GM12864 (cell line): Measurements from ENCODE around the gene CDK5.

Experiments
- DNase-seq: peaks from one replicate; pipeline ENCODE4 v3.0.0-alpha.2; 2011; ENCODE audit warnings: low read depth
- H3K4me3 ChIP-seq: 2 replicates; pipeline ENCODE4 v1.5.1; 2011; ENCODE audit warnings: mild to moderate bottlenecking, low read depth, low read length, control low read depth
- TF ChIP-seq, protein P1 (sequence below): IDR thresholded peaks from 2 replicates; pipeline ENCODE4 v1.5.1; 2011; ENCODE audit warnings: low read depth, mild to moderate bottlenecking, moderate library complexity, low read length, control low read depth, inconsistent platforms; ENCODE audit errors: missing control alignments

CDK5 gene

DNA sequence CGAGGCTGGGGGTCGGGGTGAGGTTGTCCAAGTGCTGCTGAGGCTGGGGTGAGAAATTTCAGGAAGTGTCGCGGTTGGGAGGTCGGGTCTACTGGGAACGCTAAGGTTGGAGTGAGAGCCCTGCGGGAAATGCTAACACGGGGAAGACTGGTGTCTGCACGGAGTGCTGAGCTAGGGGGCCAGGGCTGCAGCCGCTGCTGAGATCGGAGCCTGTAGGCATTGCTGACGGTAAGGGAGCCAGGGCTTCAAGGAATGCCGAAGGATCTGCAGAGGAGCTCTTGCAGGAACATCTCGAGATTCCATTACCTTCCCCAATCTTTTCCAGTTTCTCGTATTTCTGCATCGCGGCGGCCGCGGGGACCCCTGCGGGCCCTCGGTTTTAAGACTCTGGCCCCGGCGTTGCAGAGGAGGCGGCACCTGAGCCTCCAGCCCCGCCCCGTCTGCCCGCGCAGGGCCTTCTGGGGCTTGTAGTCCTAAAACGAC lies at the start of gene CDK5:
Gene CDK5, minus strand, starts transcription at position 392 of the 483 bp plus-strand sequence. Its CDS starts 49 bp downstream, at position 343.
- DNase-seq = no peak
- TF ChIP-seq, protein P1, sequence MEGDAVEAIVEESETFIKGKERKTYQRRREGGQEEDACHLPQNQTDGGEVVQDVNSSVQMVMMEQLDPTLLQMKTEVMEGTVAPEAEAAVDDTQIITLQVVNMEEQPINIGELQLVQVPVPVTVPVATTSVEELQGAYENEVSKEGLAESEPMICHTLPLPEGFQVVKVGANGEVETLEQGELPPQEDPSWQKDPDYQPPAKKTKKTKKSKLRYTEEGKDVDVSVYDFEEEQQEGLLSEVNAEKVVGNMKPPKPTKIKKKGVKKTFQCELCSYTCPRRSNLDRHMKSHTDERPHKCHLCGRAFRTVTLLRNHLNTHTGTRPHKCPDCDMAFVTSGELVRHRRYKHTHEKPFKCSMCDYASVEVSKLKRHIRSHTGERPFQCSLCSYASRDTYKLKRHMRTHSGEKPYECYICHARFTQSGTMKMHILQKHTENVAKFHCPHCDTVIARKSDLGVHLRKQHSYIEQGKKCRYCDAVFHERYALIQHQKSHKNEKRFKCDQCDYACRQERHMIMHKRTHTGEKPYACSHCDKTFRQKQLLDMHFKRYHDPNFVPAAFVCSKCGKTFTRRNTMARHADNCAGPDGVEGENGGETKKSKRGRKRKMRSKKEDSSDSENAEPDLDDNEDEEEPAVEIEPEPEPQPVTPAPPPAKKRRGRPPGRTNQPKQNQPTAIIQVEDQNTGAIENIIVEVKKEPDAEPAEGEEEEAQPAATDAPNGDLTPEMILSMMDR = no peak
- peak within 1 kb of the TSS; percentile 64 for H3K4me3 ChIP-seq

DNA sequence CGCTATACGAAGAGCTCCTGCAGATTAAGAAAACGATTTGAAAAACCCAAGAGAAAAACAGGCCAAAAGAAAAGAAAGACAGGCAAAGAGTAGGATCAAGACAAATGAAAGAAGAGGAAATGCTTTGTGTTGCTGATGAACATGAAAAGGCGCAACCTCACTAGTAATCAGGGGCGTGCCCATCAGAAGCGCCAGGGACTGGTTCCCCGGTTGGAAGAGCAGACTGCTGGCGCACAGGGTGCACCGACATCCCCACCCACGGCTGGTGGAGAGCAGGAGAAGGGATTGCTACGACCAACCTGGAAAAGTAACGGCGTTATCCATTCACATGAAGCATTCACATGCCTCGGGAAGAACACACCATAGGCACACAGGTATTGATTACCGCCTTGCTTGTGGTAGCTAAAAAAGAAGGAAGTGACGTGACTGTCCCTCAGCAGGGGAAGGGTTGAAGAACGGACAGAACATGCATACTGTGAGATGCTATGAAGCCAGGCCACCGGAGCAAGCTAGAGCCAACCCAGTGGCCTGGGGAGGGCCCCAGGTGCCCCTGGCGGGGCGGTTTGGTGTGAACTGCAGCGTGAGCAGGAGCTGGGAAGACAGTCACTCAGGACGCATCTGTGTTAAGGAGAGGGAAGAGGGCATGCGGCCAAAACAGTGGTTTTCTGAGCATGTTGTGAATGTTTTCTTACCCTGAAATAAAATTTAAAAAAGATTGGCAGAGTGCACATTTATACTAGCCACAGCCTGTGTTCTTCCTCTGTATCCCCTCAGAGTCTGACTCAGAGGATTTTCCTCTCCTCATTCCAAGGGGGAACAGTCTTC lies 46.9 kb upstream of the CDK5 start:
- TF ChIP-seq, protein P1 = no peak
- DNase-seq = no peak
- no peak overlapping the region for H3K4me3 ChIP-seq

DNA sequence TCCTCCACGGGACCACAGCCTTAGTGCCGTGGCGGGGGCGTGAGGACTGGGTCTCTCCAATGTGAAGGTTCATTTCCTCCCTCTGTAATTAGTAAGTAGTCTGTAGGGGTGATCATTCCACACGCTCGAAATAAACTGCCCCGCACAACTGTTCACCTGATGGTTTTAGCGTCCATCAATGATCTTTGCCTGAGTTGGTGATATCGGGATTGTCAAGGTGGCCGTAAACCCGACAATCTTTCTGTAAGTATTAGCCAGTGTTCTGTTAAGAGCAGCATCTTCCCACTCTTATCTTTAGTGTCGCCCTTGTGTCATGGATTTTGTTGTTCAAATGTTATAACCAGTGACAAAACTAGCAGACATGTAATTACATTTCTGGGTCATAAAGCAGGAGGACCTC lies 46.3 kb upstream of the CDK5 start:
- no peak overlapping the region for H3K4me3 ChIP-seq
- DNase-seq = no peak
- TF ChIP-seq, protein P1 = no peak

DNA sequence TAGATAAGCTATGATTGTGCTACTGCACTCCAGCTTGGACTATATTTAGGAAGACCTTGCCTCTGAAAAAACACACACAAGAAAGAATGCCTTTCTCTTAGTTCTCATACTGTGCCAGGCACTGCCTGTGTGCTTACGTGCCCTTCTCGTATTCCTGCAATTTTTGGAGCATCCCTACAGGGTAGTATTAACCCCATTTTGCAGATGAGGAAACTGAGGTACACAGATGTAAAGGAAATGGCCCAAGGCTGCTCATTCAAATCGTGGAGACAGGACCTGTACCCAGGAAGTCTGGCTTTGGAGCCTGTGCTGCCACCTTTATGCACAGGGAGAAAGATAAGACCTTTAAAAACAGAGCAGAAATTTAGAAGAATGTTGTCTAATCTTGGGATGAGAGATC lies 45.3 kb upstream of the CDK5 start:
- DNase-seq = no peak
- no peak overlapping the region for H3K4me3 ChIP-seq
- TF ChIP-seq, protein P1 = no peak

DNA sequence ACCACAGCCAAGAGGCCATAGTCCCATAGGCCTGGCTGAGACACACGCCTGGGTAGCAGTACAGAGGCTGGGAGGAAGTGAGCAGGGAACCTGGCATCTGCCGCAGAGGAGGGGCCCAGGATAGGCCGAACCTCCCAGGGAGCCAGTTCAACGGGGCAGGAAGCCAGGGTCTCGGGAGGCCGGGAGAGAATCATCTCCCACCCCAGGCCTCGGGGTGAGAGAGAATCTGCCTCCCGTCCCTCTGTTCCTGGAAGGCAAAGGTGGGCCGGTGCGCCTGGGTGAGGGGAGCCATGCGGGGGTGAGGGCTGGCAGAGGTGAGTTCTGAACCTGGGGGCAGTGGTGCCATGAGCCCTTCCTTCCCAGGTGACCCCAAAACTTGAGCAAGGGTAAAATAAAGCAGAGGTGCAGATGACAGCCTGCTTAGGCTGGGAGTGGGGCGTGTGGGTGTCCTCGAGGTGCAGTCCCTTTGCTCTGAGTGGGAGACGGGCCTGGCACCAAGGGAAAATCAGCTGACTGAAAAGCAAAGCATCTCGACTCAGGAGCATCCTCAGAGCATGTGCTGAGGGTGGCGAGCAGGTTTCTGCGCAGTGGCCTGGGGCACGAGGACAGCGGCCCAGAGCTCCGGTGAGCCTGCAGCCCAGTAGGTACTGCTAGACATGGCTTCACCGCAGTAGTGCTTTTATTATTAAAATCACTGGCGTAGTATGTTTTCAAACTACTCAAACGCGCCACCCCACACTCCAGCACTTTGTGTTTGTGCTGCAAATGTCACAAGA lies 44.1 kb upstream of the CDK5 start:
- TF ChIP-seq, protein P1 = no peak
- H3K4me3 ChIP-seq = no peak overlapping the region
- no peak for DNase-seq

DNA sequence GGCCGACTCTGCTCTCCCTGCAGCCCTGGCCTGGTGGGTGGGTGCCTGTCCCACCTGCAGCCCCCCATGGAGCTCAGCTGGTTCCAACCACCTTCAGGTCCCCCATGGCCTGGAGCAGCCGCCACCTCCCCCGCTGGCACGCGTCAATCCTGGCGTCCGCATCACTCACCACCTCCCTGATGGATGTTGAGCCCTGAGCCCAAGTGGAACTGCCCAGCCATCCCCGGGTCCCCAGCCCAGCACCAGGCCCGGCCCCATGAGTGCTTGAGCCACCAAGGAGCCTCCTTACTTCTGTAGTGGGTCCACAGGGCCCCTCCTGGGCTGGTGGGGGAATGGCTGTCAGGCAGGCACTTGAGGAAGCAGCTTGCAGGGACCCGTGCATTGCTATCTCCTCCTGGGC lies 43.2 kb upstream of the CDK5 start:
- H3K4me3 ChIP-seq = no peak overlapping the region
- no peak for DNase-seq
- TF ChIP-seq, protein P1 = no peak
